GM23248 (cell line): ENCODE data around the gene GRPEL2.

Source experiments
- EZH2 ChIP-seq: fragments of 200-600 bp; sonication (generic); IDR thresholded peaks from 2 replicates; pipeline ENCODE4 v1.6.1; 2018; ENCODE audit warnings: antibody characterized with exemption, mild to moderate bottlenecking; ENCODE audit not compliant: insufficient read depth, poor library complexity, severe bottlenecking
- EZH2phosphoT487 ChIP-seq: fragments of 200-600 bp; sonication (generic); IDR thresholded peaks from 2 replicates; pipeline ENCODE4 v1.6.1; 2018; ENCODE audit warnings: antibody characterized with exemption, moderate library complexity, mild to moderate bottlenecking, low read depth; ENCODE audit not compliant: insufficient read depth

DNA sequence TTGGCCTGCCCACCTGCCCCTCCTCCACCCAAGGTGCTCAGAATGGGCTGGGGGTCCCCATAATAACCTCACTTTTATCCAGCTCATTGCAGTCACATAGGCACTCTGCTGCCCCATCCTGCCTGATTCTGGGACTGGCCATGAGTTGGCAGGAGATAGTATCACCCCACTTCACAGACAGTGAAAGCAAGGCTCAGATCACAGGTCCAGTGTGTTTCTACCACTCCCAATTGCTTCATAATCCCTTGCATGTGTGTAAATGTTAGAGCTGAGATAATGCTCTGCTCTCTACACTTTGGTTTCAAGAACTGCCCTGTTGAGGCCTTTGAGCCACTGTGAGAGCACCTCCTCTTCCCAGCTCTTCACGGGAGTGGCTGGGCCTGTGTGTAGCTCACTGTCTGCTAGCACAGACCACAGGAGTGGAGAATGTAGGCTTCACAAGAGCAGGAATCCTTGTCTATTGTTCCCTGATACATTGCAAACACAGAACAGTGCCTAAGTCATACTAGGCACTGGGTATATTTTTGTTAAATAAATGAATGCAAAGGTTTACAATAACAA is 20.9 kb downstream of the GRPEL2 start:
- TF ChIP-seq EZH2 (no peak), EZH2phosphoT487 (no peak)
